GM23338 (cell line): ENCODE data around the gene SHB. TPM values are rescaled to one million over a fixed set of nuclear protein-coding genes. Genes with fewer than 3 reads are reported as not detected.

Experiments used
- ATAC-seq: fragments of 200-7000 bp; cut with Tn5 transposase; 3 replicates; pipeline ENCODE4 v1.9.1; 2020
- DNase-seq: peaks from one replicate; pipeline ENCODE4 v3.0.0-alpha.2; 2015; ENCODE audit warnings: low spot score
- H2AFZ ChIP-seq: fragments of 200-600 bp; sonication (generic); 2 replicates; pipeline ENCODE4 v1.8.0; 2016; ENCODE audit warnings: antibody characterized with exemption, mild to moderate bottlenecking, moderate library complexity
- H3F3A ChIP-seq: fragments of 200-600 bp; sonication (generic); replicated peaks from 2 replicates; pipeline ENCODE4 v1.8.0; 2017; ENCODE audit warnings: antibody characterized with exemption, mixed run types, low read depth
- H3K27ac ChIP-seq: fragments of 200-600 bp; sonication (generic); 2 replicates; pipeline ENCODE4 v1.6.1; 2016; ENCODE audit warnings: low read depth
- H3K27me3 ChIP-seq: fragments of 200-600 bp; sonication (generic); 2 replicates; pipeline ENCODE4 v1.8.0; 2016; ENCODE audit warnings: mild to moderate bottlenecking, mixed run types, moderate library complexity; ENCODE audit not compliant: insufficient read depth
- H3K36me3 ChIP-seq: fragments of 200-600 bp; sonication (generic); 2 replicates; pipeline ENCODE4 v1.8.0; 2016; ENCODE audit warnings: mild to moderate bottlenecking; ENCODE audit not compliant: insufficient read depth
- H3K4me1 ChIP-seq: fragments of 200-600 bp; sonication (generic); 2 replicates; pipeline ENCODE4 v1.8.0; 2016; ENCODE audit warnings: mild to moderate bottlenecking, moderate library complexity; ENCODE audit not compliant: insufficient read depth
- H3K4me2 ChIP-seq: fragments of 200-600 bp; sonication (generic); 2 replicates; pipeline ENCODE4 v1.7.1; 2017; ENCODE audit warnings: mixed run types
- H3K4me3 ChIP-seq: fragments of 200-600 bp; sonication (generic); 2 replicates; pipeline ENCODE4 v1.6.1; 2016; ENCODE audit warnings: mixed run types
- H3K79me2 ChIP-seq: fragments of 200-600 bp; sonication (generic); replicated peaks from 2 replicates; pipeline ENCODE4 v1.8.0; 2017; ENCODE audit warnings: mild to moderate bottlenecking; ENCODE audit not compliant: insufficient read depth
- H3K9me2 ChIP-seq: fragments of 200-600 bp; sonication (generic); 2 replicates; pipeline ENCODE4 v1.8.0; 2017; ENCODE audit not compliant: insufficient read depth
- H4K20me1 ChIP-seq: fragments of 200-600 bp; sonication (generic); replicated peaks from 2 replicates; pipeline ENCODE4 v1.8.0; 2017; ENCODE audit warnings: mild to moderate bottlenecking; ENCODE audit not compliant: insufficient read depth
- H3K27ac Mint-ChIP-seq: 2 replicates; pipeline ENCODE4 v1.8.0; 2020; ENCODE audit warnings: inconsistent platforms, mild to moderate bottlenecking, moderate library complexity, mixed read lengths
- H3K27me3 Mint-ChIP-seq: 3 replicates; pipeline ENCODE4 v1.8.0; 2022; ENCODE audit warnings: low read depth, mild to moderate bottlenecking, moderate library complexity, mixed read lengths, inconsistent platforms; ENCODE audit not compliant: insufficient read depth, poor library complexity
- H3K36me3 Mint-ChIP-seq: 3 replicates; pipeline ENCODE4 v1.8.0; 2021; ENCODE audit warnings: low read depth, mild to moderate bottlenecking, inconsistent platforms, moderate library complexity, mixed read lengths
- H3K4me1 Mint-ChIP-seq: 3 replicates; pipeline ENCODE4 v1.8.0; 2020; ENCODE audit warnings: mild to moderate bottlenecking, inconsistent platforms, mixed read lengths
- H3K4me3 Mint-ChIP-seq: 3 replicates; pipeline ENCODE4 v1.8.0; 2021; ENCODE audit warnings: moderate library complexity, mild to moderate bottlenecking, inconsistent platforms, mixed read lengths
- H3K9me3 Mint-ChIP-seq: 3 replicates; pipeline ENCODE4 v1.8.0; 2020; ENCODE audit warnings: moderate library complexity, mild to moderate bottlenecking, inconsistent platforms, mixed read lengths
- JUNB ChIP-seq: IDR thresholded peaks from one replicate; pipeline ENCODE4 v1.6.1; 2016; ENCODE audit warnings: antibody characterized with exemption; ENCODE audit not compliant: unreplicated experiment
- STAT1 ChIP-seq: IDR thresholded peaks from one replicate; pipeline ENCODE4 v1.6.1; 2016; ENCODE audit warnings: antibody characterized with exemption; ENCODE audit not compliant: unreplicated experiment
- ZNF114 ChIP-seq: fragments of 250-450 bp; sonication (Bioruptor Pico); IDR thresholded peaks from 2 replicates; pipeline ENCODE4 v1.5.0; 2020; ENCODE audit warnings: mild to moderate bottlenecking, moderate library complexity
- polyA plus RNA-seq: library from polyadenylated mRNA; unstranded; fragments of >200 nt; fragmentation: Nextera tagmentation; extraction: Ambion mirVana; gene quantifications from 2 replicates; pipeline ENCODE4 v1.2.1, GENCODE V29; 2016
- total RNA-seq: library from RNA; depleted of rRNA; stranded (reverse); fragments of >200 nt; shearing (Covaris generic); gene quantifications from 2 replicates; pipeline ENCODE4 v1.2.3, GENCODE V29; 2014
- TF ChIP-seq, protein P1 (sequence below), 2 experiments: fragments of 200-600 bp in 1 of 2; sonication (generic) in 1 of 2; conservative IDR thresholded peaks; 2 replicates each; pipeline versions ENCODE4 v1.5.1 to v1.6.1; 2016 to 2017; ENCODE audit warnings: antibody characterized with exemption in 2 of 2, low read depth in 2 of 2, mild to moderate bottlenecking in 2 of 2, moderate library complexity in 1 of 2
- TF ChIP-seq, protein P2 (sequence below): IDR thresholded peaks from 2 replicates; pipeline ENCODE4 v1.6.1; 2016; ENCODE audit warnings: antibody characterized with exemption
- TF ChIP-seq, protein P3 (sequence below): IDR thresholded peaks from one replicate; pipeline ENCODE4 v1.6.1; 2018; ENCODE audit warnings: antibody characterized with exemption; ENCODE audit not compliant: unreplicated experiment
- TF ChIP-seq, protein P4 (sequence below): fragments of 250-450 bp; sonication (Bioruptor Pico); IDR thresholded peaks from 2 replicates; pipeline ENCODE4 v1.5.0; 2020; ENCODE audit warnings: mild to moderate bottlenecking, moderate library complexity

Gene SHB
- total and polyA plus RNA-seq, 2 experiments from 2014 or later = 1.5 to 14.0 TPM

DNA sequence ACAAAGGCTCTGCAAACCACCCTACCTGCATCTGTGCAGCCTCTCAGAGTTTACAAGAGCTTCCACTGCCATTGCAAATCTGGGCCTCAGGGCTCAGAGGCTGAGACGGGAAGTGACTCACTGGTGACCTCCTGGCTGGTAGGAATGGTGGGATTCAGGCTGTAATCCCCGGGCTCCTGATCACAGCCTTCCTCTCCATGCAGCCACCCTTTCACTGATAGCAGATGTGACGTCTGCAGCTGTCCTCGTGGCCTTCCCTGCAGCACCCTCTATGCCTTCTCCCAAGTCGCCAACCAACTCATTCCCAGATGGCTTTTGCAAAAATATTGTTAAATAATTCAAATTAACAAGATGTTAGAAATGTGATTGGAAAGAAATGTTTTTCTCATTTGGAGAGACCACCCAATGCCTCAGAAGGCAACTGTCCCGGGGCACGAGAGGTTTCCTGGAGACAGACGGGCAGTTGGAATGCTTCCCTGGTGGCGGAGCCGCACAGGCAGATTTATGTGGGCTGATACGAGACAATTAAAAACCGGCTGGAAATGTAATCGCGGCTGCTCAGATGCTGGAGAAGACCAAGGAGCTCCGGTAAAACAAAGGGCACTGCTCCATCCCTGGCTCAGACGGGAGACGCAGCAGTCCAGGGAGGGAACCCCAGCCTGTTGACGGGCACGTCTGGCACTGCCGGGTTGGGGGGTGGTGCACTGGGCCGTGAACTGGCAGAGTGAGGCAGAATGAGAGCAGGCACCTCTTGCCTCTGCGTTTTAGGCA lies 130.7 kb downstream of the SHB start (continued):
- TF ChIP-seq, protein P1, sequence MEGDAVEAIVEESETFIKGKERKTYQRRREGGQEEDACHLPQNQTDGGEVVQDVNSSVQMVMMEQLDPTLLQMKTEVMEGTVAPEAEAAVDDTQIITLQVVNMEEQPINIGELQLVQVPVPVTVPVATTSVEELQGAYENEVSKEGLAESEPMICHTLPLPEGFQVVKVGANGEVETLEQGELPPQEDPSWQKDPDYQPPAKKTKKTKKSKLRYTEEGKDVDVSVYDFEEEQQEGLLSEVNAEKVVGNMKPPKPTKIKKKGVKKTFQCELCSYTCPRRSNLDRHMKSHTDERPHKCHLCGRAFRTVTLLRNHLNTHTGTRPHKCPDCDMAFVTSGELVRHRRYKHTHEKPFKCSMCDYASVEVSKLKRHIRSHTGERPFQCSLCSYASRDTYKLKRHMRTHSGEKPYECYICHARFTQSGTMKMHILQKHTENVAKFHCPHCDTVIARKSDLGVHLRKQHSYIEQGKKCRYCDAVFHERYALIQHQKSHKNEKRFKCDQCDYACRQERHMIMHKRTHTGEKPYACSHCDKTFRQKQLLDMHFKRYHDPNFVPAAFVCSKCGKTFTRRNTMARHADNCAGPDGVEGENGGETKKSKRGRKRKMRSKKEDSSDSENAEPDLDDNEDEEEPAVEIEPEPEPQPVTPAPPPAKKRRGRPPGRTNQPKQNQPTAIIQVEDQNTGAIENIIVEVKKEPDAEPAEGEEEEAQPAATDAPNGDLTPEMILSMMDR (conservative IDR thresholded peaks at IDR 0.05; ENCODE audit: low read depth in 2 of 2) = no peak
- TF ChIP-seq, protein P2, sequence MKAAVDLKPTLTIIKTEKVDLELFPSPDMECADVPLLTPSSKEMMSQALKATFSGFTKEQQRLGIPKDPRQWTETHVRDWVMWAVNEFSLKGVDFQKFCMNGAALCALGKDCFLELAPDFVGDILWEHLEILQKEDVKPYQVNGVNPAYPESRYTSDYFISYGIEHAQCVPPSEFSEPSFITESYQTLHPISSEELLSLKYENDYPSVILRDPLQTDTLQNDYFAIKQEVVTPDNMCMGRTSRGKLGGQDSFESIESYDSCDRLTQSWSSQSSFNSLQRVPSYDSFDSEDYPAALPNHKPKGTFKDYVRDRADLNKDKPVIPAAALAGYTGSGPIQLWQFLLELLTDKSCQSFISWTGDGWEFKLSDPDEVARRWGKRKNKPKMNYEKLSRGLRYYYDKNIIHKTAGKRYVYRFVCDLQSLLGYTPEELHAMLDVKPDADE = no peak
- no peak for TF ChIP-seq ZNF114
- TF ChIP-seq, protein P3, sequence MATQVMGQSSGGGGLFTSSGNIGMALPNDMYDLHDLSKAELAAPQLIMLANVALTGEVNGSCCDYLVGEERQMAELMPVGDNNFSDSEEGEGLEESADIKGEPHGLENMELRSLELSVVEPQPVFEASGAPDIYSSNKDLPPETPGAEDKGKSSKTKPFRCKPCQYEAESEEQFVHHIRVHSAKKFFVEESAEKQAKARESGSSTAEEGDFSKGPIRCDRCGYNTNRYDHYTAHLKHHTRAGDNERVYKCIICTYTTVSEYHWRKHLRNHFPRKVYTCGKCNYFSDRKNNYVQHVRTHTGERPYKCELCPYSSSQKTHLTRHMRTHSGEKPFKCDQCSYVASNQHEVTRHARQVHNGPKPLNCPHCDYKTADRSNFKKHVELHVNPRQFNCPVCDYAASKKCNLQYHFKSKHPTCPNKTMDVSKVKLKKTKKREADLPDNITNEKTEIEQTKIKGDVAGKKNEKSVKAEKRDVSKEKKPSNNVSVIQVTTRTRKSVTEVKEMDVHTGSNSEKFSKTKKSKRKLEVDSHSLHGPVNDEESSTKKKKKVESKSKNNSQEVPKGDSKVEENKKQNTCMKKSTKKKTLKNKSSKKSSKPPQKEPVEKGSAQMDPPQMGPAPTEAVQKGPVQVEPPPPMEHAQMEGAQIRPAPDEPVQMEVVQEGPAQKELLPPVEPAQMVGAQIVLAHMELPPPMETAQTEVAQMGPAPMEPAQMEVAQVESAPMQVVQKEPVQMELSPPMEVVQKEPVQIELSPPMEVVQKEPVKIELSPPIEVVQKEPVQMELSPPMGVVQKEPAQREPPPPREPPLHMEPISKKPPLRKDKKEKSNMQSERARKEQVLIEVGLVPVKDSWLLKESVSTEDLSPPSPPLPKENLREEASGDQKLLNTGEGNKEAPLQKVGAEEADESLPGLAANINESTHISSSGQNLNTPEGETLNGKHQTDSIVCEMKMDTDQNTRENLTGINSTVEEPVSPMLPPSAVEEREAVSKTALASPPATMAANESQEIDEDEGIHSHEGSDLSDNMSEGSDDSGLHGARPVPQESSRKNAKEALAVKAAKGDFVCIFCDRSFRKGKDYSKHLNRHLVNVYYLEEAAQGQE = no peak
- TF ChIP-seq STAT1 = no peak

DNA sequence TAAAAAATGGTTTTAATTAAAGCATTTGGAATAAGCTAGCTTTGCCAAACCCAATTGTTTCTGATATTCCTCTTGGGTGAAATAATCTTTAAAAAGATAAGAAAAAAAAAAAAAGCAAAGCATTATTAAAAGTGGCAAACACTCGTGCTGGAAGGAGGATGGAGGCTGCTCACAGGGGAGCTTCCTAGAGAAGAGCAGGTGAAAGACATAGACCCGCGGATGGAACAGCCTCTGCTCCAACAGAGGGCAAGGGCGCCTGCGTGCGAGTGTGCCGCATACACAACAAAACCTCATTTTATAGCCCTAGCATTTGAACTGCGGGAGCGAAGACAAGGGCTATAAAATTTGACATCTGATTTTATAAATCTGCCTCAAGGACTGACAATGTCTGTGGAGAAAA lies 131.7 kb downstream of the SHB start:
- Mint-ChIP-seq H3K27ac (no peak overlapping the region), H3K4me3 (no peak overlapping the region), H3K27me3 (peaks cover 3% of the 10 kb centered on the region), H3K36me3 (no peaks in the 10 kb centered on the region; the same call in 2 of the 3 replicates), H3K4me1 (peaks cover 20% of the 10 kb centered on the region), H3K9me3 (no peaks in the 10 kb centered on the region)
- H3K79me2 ChIP-seq = no peaks in the 10 kb centered on the region
- no peak overlapping the region for H3K4me3 ChIP-seq
- H3K27me3 ChIP-seq = no peaks in the 10 kb centered on the region
- no peaks in the 10 kb centered on the region for H3K36me3 ChIP-seq
- H3K4me2 ChIP-seq = no peak overlapping the region
- H4K20me1 ChIP-seq = no peaks in the 10 kb centered on the region; the same call in 1 of the 2 replicates
- DNase-seq = no peak
- no peaks in the 10 kb centered on the region for H3K9me2 ChIP-seq
- no peak for ATAC-seq
- no peaks in the 10 kb centered on the region for H3F3A ChIP-seq
- no peak overlapping the region for H3K27ac ChIP-seq
- no peaks in the 10 kb centered on the region for H3K4me1 ChIP-seq
- H2AFZ ChIP-seq = no peak overlapping the region
- TF ChIP-seq, protein P4, sequence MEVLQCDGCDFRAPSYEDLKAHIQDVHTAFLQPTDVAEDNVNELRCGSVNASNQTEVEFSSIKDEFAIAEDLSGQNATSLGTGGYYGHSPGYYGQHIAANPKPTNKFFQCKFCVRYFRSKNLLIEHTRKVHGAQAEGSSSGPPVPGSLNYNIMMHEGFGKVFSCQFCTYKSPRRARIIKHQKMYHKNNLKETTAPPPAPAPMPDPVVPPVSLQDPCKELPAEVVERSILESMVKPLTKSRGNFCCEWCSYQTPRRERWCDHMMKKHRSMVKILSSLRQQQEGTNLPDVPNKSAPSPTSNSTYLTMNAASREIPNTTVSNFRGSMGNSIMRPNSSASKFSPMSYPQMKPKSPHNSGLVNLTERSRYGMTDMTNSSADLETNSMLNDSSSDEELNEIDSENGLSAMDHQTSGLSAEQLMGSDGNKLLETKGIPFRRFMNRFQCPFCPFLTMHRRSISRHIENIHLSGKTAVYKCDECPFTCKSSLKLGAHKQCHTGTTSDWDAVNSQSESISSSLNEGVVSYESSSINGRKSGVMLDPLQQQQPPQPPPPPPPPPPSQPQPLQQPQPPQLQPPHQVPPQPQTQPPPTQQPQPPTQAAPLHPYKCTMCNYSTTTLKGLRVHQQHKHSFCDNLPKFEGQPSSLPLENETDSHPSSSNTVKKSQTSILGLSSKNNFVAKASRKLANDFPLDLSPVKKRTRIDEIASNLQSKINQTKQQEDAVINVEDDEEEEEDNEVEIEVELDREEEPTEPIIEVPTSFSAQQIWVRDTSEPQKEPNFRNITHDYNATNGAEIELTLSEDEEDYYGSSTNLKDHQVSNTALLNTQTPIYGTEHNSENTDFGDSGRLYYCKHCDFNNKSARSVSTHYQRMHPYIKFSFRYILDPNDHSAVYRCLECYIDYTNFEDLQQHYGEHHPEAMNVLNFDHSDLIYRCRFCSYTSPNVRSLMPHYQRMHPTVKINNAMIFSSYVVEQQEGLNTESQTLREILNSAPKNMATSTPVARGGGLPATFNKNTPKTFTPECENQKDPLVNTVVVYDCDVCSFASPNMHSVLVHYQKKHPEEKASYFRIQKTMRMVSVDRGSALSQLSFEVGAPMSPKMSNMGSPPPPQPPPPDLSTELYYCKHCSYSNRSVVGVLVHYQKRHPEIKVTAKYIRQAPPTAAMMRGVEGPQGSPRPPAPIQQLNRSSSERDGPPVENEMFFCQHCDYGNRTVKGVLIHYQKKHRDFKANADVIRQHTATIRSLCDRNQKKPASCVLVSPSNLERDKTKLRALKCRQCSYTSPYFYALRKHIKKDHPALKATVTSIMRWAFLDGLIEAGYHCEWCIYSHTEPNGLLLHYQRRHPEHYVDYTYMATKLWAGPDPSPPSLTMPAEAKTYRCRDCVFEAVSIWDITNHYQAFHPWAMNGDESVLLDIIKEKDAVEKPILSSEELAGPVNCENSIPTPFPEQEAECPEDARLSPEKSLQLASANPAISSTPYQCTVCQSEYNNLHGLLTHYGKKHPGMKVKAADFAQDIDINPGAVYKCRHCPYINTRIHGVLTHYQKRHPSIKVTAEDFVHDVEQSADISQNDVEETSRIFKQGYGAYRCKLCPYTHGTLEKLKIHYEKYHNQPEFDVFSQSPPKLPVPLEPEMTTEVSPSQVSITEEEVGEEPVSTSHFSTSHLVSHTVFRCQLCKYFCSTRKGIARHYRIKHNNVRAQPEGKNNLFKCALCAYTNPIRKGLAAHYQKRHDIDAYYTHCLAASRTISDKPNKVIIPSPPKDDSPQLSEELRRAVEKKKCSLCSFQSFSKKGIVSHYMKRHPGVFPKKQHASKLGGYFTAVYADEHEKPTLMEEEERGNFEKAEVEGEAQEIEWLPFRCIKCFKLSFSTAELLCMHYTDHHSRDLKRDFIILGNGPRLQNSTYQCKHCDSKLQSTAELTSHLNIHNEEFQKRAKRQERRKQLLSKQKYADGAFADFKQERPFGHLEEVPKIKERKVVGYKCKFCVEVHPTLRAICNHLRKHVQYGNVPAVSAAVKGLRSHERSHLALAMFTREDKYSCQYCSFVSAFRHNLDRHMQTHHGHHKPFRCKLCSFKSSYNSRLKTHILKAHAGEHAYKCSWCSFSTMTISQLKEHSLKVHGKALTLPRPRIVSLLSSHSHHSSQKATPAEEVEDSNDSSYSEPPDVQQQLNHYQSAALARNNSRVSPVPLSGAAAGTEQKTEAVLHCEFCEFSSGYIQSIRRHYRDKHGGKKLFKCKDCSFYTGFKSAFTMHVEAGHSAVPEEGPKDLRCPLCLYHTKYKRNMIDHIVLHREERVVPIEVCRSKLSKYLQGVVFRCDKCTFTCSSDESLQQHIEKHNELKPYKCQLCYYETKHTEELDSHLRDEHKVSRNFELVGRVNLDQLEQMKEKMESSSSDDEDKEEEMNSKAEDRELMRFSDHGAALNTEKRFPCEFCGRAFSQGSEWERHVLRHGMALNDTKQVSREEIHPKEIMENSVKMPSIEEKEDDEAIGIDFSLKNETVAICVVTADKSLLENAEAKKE (CRISPR knock-in tag) = no peak
- TF ChIP-seq ZNF114 (no peak), JUNB (no peak)
- TF ChIP-seq, protein P3 = no peak
